MM.1S (cell line): ENCODE results near the gene SLC8B1.

Experiments used
- DNase-seq: peaks from one replicate; pipeline ENCODE4 v3.0.0-alpha.2; 2015
- H2AFZ ChIP-seq: fragments of 300-600 bp; sonication (generic); 2 replicates; pipeline ENCODE4 v1.6.0; 2016; ENCODE audit warnings: antibody characterized with exemption, low read length
- H3F3A ChIP-seq: fragments of 300-600 bp; sonication (generic); 2 replicates; pipeline ENCODE4 v1.6.1; 2016; ENCODE audit warnings: mild to moderate bottlenecking, antibody characterized with exemption, low read length, moderate library complexity, mixed read lengths; ENCODE audit not compliant: insufficient read depth
- H3K27ac ChIP-seq: fragments of 300-600 bp; sonication (generic); 2 replicates; pipeline ENCODE4 v1.5.1; 2016; ENCODE audit warnings: mild to moderate bottlenecking, low read length
- H3K27me3 ChIP-seq: fragments of 300-600 bp; sonication (generic); replicated peaks from 2 replicates; pipeline ENCODE4 v1.6.0; 2016; ENCODE audit warnings: low read length; ENCODE audit not compliant: insufficient read depth
- H3K36me3 ChIP-seq: fragments of 300-600 bp; sonication (generic); replicated peaks from 2 replicates; pipeline ENCODE4 v1.6.1; 2016; ENCODE audit warnings: mild to moderate bottlenecking, low read length, mixed read lengths; ENCODE audit not compliant: insufficient read depth
- H3K4me1 ChIP-seq: fragments of 300-600 bp; sonication (generic); 2 replicates; pipeline ENCODE4 v1.6.1; 2016; ENCODE audit warnings: low read length, mixed read lengths
- H3K4me2 ChIP-seq: fragments of 300-600 bp; sonication (generic); 2 replicates; pipeline ENCODE4 v1.6.0; 2016; ENCODE audit warnings: low read depth, low read length
- H3K4me3 ChIP-seq: fragments of 300-600 bp; sonication (generic); 2 replicates; pipeline ENCODE4 v1.5.1; 2016; ENCODE audit warnings: low read length, mixed read lengths
- H3K79me2 ChIP-seq: fragments of 300-600 bp; sonication (generic); 2 replicates; pipeline ENCODE4 v1.6.1; 2016; ENCODE audit warnings: mixed run types, low read length, mixed read lengths
- H3K9ac ChIP-seq: fragments of 300-600 bp; sonication (generic); 2 replicates; pipeline ENCODE4 v1.6.1; 2016; ENCODE audit warnings: low read length, mixed read lengths
- H3K9me2 ChIP-seq: fragments of 300-600 bp; sonication (generic); replicated peaks from 2 replicates; pipeline ENCODE4 v1.6.1; 2016; ENCODE audit warnings: mild to moderate bottlenecking, low read length, mixed read lengths; ENCODE audit not compliant: insufficient read depth
- H3K9me3 ChIP-seq: fragments of 300-600 bp; sonication (generic); replicated peaks from 2 replicates; pipeline ENCODE4 v1.6.1; 2016; ENCODE audit warnings: mild to moderate bottlenecking, low read length, mixed read lengths; ENCODE audit not compliant: insufficient read depth
- H4K20me1 ChIP-seq: fragments of 300-600 bp; sonication (generic); 2 replicates; pipeline ENCODE4 v1.6.1; 2016; ENCODE audit warnings: mild to moderate bottlenecking, low read length, moderate library complexity, mixed read lengths; ENCODE audit not compliant: insufficient read depth
- EZH2 ChIP-seq: fragments of 300-600 bp; sonication (generic); optimal IDR thresholded peaks from 2 replicates; pipeline ENCODE3; 2017; ENCODE audit warnings: low read depth, mild to moderate bottlenecking, antibody characterized with exemption, low read length, mixed read lengths
- EZH2phosphoT487 ChIP-seq: fragments of 300-600 bp; sonication (generic); IDR thresholded peaks from 2 replicates; pipeline ENCODE4 v1.6.1; 2018; ENCODE audit warnings: antibody characterized with exemption, low read length
- TF ChIP-seq, protein P1 (sequence below): fragments of 300-600 bp; sonication (generic); IDR thresholded peaks from 2 replicates; pipeline ENCODE4 v1.5.1; 2016; ENCODE audit warnings: antibody characterized with exemption, low read length, mixed read lengths

The SLC8B1 gene

DNA sequence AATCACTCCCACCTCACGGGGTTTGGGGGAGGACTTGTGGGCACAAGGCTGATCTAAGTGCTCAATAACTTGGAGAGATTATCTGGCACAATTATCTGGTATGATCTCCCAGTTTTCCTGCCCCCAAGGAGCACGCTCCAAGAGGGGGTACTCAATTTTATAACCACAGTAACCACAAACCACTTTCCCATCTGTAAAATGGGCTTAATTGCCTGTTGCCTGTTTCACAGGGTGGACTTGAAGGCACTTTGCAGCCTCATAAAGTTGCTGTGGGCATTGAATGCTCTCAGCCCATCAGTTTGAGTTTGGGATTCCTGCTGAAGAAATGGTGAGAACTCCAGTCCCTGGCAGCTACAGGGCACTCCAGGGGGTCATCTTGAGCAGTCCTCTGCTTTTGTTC is 4.4 kb downstream of the SLC8B1 start:
- Histone ChIP-seq H3K27me3 (no peaks in the 10 kb centered on the region), H3K79me2 (no peaks in the 10 kb centered on the region), H4K20me1 (no peaks in the 10 kb centered on the region), H3K4me2 (no peak overlapping the region), H3K27ac (no peak overlapping the region), H3K4me1 (no peaks in the 10 kb centered on the region), H3K36me3 (no peaks in the 10 kb centered on the region), H3K4me3 (no peak overlapping the region), H3K9ac (no peak overlapping the region), H2AFZ (no peak overlapping the region), H3K9me3 (no peaks in the 10 kb centered on the region), H3F3A (no peaks in the 10 kb centered on the region), H3K9me2 (no peaks in the 10 kb centered on the region)
- no peak for DNase-seq
- TF ChIP-seq EZH2phosphoT487 (no peak), EZH2 (no peak)
- TF ChIP-seq, protein P1, sequence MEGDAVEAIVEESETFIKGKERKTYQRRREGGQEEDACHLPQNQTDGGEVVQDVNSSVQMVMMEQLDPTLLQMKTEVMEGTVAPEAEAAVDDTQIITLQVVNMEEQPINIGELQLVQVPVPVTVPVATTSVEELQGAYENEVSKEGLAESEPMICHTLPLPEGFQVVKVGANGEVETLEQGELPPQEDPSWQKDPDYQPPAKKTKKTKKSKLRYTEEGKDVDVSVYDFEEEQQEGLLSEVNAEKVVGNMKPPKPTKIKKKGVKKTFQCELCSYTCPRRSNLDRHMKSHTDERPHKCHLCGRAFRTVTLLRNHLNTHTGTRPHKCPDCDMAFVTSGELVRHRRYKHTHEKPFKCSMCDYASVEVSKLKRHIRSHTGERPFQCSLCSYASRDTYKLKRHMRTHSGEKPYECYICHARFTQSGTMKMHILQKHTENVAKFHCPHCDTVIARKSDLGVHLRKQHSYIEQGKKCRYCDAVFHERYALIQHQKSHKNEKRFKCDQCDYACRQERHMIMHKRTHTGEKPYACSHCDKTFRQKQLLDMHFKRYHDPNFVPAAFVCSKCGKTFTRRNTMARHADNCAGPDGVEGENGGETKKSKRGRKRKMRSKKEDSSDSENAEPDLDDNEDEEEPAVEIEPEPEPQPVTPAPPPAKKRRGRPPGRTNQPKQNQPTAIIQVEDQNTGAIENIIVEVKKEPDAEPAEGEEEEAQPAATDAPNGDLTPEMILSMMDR = no peak

GRCh38 chr12:113329791-113330417 is 5.0 kb downstream of the SLC8B1 start:
- H3K27me3 ChIP-seq = no peaks in the 10 kb centered on the region
- no peak overlapping the region for H3K4me3 ChIP-seq
- H3K9me3 ChIP-seq = no peaks in the 10 kb centered on the region
- H3K79me2 ChIP-seq = no peaks in the 10 kb centered on the region
- H3K27ac ChIP-seq = no peak overlapping the region
- TF ChIP-seq, protein P1 = no peak
- TF ChIP-seq EZH2 (no peak), EZH2phosphoT487 (no peak)
- no peak overlapping the region for H2AFZ ChIP-seq
- H4K20me1 ChIP-seq = no peaks in the 10 kb centered on the region
- no peak overlapping the region for H3K9ac ChIP-seq
- no peaks in the 10 kb centered on the region for H3F3A ChIP-seq
- DNase-seq = no peak
- no peaks in the 10 kb centered on the region for H3K9me2 ChIP-seq
- H3K36me3 ChIP-seq = no peaks in the 10 kb centered on the region
- H3K4me2 ChIP-seq = no peak overlapping the region
- no peaks in the 10 kb centered on the region for H3K4me1 ChIP-seq

GRCh38 chr12:113329022-113329790 is 5.7 kb downstream of the SLC8B1 start:
- H3K9ac ChIP-seq = no peak overlapping the region
- H3K9me2 ChIP-seq = no peaks in the 10 kb centered on the region
- no peaks in the 10 kb centered on the region for H3K36me3 ChIP-seq
- TF ChIP-seq, protein P1 = no peak
- TF ChIP-seq EZH2 (no peak), EZH2phosphoT487 (no peak)
- no peak overlapping the region for H3K4me2 ChIP-seq
- no peaks in the 10 kb centered on the region for H3K79me2 ChIP-seq
- no peaks in the 10 kb centered on the region for H3K4me1 ChIP-seq
- H3K4me3 ChIP-seq = no peak overlapping the region
- DNase-seq = no peak
- H3K27me3 ChIP-seq = no peaks in the 10 kb centered on the region
- no peaks in the 10 kb centered on the region for H3F3A ChIP-seq
- no peak overlapping the region for H2AFZ ChIP-seq
- no peak overlapping the region for H3K27ac ChIP-seq
- no peaks in the 10 kb centered on the region for H4K20me1 ChIP-seq
- no peaks in the 10 kb centered on the region for H3K9me3 ChIP-seq
